Measurements from ENCODE around the gene ARMCX5. TPM values are rescaled to one million over a fixed set of nuclear protein-coding genes. Genes with fewer than 3 reads are reported as not detected.

Gene ARMCX5
- 11.0 and 23.9 TPM in 2 replicates for total RNA-seq

DNA sequence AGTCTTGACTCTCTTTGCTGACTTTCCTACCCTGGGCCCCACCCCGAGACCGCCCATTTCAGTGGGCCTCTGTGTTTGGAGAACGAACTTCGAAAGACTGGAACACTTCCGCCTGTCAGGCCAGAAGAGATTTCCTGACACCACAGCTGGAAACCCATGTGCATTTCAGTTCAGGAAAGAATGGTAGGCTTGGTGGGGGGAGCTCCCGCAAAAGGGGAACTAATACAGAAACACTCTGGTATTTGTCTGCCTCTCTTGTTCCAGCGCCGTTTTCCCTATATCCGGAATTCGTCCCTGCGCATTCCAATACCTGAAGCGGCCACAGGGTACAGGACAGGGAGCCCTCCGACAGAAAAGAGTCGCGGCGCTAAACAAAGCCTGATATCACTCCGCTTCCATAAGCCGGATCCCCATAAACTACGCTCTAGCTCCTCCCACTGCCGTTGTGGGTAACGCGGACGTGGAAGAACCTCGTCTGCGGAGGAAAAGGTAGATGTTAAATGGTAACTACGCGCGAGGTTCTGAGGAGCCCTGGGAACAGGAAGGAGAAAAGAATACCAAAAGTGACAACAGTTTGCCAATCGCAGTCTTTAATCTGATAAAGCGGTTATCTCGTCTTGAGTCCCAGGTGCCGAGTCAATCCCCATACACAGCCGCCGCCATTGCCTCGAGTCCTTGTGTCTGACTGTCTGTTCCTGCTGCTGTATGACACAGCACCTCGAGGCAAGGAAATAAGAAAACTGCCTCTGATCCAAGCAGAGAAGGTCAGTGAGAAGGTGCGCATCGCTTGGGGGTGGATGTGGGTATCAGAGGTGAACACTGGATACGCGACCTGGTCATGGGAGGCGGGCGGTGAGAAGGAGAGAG lies at the start of gene ARMCX5:
TSS of gene ARMCX5 (plus strand) at position 432 of the 867 bp plus-strand sequence. CDS start 2,627 bp downstream, outside the sequence.

DNA sequence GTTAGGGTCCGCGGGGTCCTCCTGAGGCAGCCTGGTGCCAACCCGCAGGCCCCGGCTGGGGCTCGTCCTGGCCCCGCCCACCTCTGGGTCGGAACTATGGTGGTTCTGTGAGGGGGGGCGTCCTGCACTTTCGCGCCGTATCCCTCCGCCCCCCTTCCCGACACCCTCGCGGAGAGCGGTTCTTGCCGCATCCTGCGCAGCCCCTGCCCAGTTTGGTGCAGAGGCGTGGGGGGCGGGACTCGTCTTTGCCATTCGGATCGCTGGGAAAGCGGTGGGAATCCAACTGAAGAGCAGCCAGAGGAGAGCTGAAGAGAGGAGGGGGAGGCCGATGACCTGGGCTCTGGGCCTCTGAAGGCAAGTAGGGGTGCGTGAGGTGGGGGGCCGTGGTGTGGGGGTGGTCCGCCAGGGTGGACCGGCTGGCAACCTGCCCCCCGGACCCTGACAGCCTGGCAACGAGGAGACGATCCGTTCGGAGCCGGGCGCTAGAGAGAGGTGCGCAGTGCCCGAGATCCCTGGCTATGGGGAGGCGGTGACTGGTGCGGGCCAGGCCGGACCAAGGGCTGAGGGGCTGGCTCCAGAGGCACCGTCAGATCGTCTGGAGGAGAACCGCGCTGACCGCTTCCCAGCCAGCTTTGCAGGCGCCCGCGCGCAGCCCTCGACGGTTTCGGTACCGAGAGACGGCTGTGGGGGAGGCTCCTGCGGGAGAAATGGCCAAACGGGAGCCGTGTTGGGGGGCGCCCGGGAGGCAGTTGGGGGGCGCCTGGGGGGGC lies 52.1 kb downstream of the ARMCX5 start, which contains the start of gene GPRASP1:
TSS of gene GPRASP1 (plus strand) at position 242 of the 770 bp plus-strand sequence. CDS start 2,431 bp downstream, outside the sequence.

Other genes with a start within 250 kb of the ARMCX5 start
- gene NXF2B, start 159.5 kb upstream of the ARMCX5 start, total RNA-seq = not detected in 2 replicates
- gene TCP11X2, start 127.7 kb upstream of the ARMCX5 start, total RNA-seq = not detected in 2 replicates
- gene TMSB15A, start 82.8 kb upstream of the ARMCX5 start, total RNA-seq = 0.82 and 1.8 TPM in 2 replicates
- gene GPRASP1, start 52.0 kb downstream of the ARMCX5 start, total RNA-seq = 0.65 and 3.3 TPM in 2 replicates
- gene GPRASP2, start 112.9 kb downstream of the ARMCX5 start, total RNA-seq = 9.6 and 13.9 TPM in 2 replicates
- gene GPRASP3, start 121.2 kb downstream of the ARMCX5 start, total RNA-seq = 5.7 and 6.6 TPM in 2 replicates

Data from bladder microvascular endothelial cell (primary cell).